Measurements from ENCODE around the gene XXYLT1. TPM values are rescaled to one million over a fixed set of nuclear protein-coding genes. Genes with fewer than 3 reads are reported as not detected.
A peak's percentile ranks its signal among the peaks of the same experiment; 100 is the strongest.

XXYLT1 gene
- total RNA-seq, 2 experiments from 2014 or later = 17.2 to 19.6 TPM

- no peaks in the 10 kb centered on the region for H4K20me1 ChIP-seq (ENCODE audit: insufficient read depth, low read length)
- CTCF ChIA-PET (ENCODE audit: unreplicated experiment) = no interaction called here
- no peaks in the 10 kb centered on the region for H3K79me2 ChIP-seq (ENCODE audit: insufficient read depth, low read depth, low read length)
- H2AFZ ChIP-seq (ENCODE audit: low read length) = no peak overlapping the region
- no peak overlapping the region for H3K27ac ChIP-seq (ENCODE audit: low read depth, low read length, poor library complexity, severe bottlenecking)
- no peaks in the 10 kb centered on the region for H3K9me2 ChIP-seq (ENCODE audit: insufficient read depth, low read length)
- no peaks in the 10 kb centered on the region for H3K9me3 ChIP-seq (ENCODE audit: low read length)
- no TSS peak for BruUV-seq (replicated peaks)
- H3K4me2 ChIP-seq (ENCODE audit: low read length) = no peak overlapping the region
- H3K4me3 ChIP-seq (ENCODE audit: low read depth, low read length, poor library complexity, severe bottlenecking) = no peak overlapping the region
- intact Hi-C loops (cut with micrococcal nuclease; ENCODE audit: unreplicated experiment) = no loop called here
- POLR2A ChIA-PET = interaction anchor here (1.0 kb wide), 1 partner anchor 47 kb away, joined by 5 read pairs; no protein-coding TSS in a partner anchor
- no peak for TF ChIP-seq EZH2phosphoT487 (IDR thresholded peaks at IDR 0.05; ENCODE audit: borderline replicate concordance, low read depth, low read length)
- TF ChIP-seq CTCF (conservative IDR thresholded peaks at IDR 0.05; ENCODE audit: low read length) = no peak
- peaks cover 31% of the 10 kb centered on the region for H3K4me1 ChIP-seq (ENCODE audit: insufficient read depth, low read length, poor library complexity, severe bottlenecking)
- H3K36me3 ChIP-seq (ENCODE audit: insufficient read depth, low read length) = no peaks in the 10 kb centered on the region
- no peak for DNase-seq (ENCODE audit: low spot score)
Observed at GRCh38 chr3:195096053-195096452, 174.9 kb downstream of the XXYLT1 start.

- intact Hi-C loops (cut with micrococcal nuclease; ENCODE audit: unreplicated experiment) = no loop called here
- H3K4me1 ChIP-seq (ENCODE audit: insufficient read depth, low read length, poor library complexity, severe bottlenecking) = peaks cover 27% of the 10 kb centered on the region
- no peak for TF ChIP-seq CTCF (conservative IDR thresholded peaks at IDR 0.05; ENCODE audit: low read length)
- no peak for TF ChIP-seq EZH2phosphoT487 (IDR thresholded peaks at IDR 0.05; ENCODE audit: borderline replicate concordance, low read depth, low read length)
- H3K36me3 ChIP-seq (ENCODE audit: insufficient read depth, low read length) = no peaks in the 10 kb centered on the region
- H3K9me3 ChIP-seq (ENCODE audit: low read length) = no peaks in the 10 kb centered on the region
- no peak overlapping the region for H3K27ac ChIP-seq (ENCODE audit: low read depth, low read length, poor library complexity, severe bottlenecking)
- H3K4me3 ChIP-seq (ENCODE audit: low read depth, low read length, poor library complexity, severe bottlenecking) = no peak overlapping the region
- CTCF ChIA-PET (ENCODE audit: unreplicated experiment) = no interaction called here
- no peaks in the 10 kb centered on the region for H3K9me2 ChIP-seq (ENCODE audit: insufficient read depth, low read length)
- H4K20me1 ChIP-seq (ENCODE audit: insufficient read depth, low read length) = no peaks in the 10 kb centered on the region
- POLR2A ChIA-PET = no interaction called here
- DNase-seq (ENCODE audit: low spot score) = no peak
- H3K79me2 ChIP-seq (ENCODE audit: insufficient read depth, low read depth, low read length) = no peaks in the 10 kb centered on the region
- H3K4me2 ChIP-seq (ENCODE audit: low read length) = no peak overlapping the region
- H2AFZ ChIP-seq (ENCODE audit: low read length) = no peak overlapping the region
- BruUV-seq (replicated peaks) = no TSS peak
Observed at GRCh38 chr3:195095704-195096036, 175.3 kb downstream of the XXYLT1 start.

- no TSS peak for BruUV-seq (replicated peaks)
- peak overlapping the region; percentile 38 for H3K4me2 ChIP-seq (ENCODE audit: low read length)
- POLR2A ChIA-PET = no interaction called here
- H3K79me2 ChIP-seq (ENCODE audit: insufficient read depth, low read depth, low read length) = no peaks in the 10 kb centered on the region
- H2AFZ ChIP-seq (ENCODE audit: low read length) = no peak overlapping the region
- peaks cover 27% of the 10 kb centered on the region for H3K4me1 ChIP-seq (ENCODE audit: insufficient read depth, low read length, poor library complexity, severe bottlenecking)
- H3K27ac ChIP-seq (ENCODE audit: low read depth, low read length, poor library complexity, severe bottlenecking) = no peak overlapping the region
- intact Hi-C loops (cut with micrococcal nuclease; ENCODE audit: unreplicated experiment) = no loop called here
- no peak overlapping the region for H3K4me3 ChIP-seq (ENCODE audit: low read depth, low read length, poor library complexity, severe bottlenecking)
- H3K9me2 ChIP-seq (ENCODE audit: insufficient read depth, low read length) = no peaks in the 10 kb centered on the region
- no peaks in the 10 kb centered on the region for H4K20me1 ChIP-seq (ENCODE audit: insufficient read depth, low read length)
- TF ChIP-seq EZH2phosphoT487 (IDR thresholded peaks at IDR 0.05; ENCODE audit: borderline replicate concordance, low read depth, low read length) (no peak), CTCF (conservative IDR thresholded peaks at IDR 0.05; ENCODE audit: low read length) (no peak)
- CTCF ChIA-PET (ENCODE audit: unreplicated experiment) = no interaction called here
- H3K9me3 ChIP-seq (ENCODE audit: low read length) = no peaks in the 10 kb centered on the region
- DNase-seq (ENCODE audit: low spot score) = peak; percentile 52
- H3K36me3 ChIP-seq (ENCODE audit: insufficient read depth, low read length) = no peaks in the 10 kb centered on the region
Observed at GRCh38 chr3:195095035-195095703, 175.8 kb downstream of the XXYLT1 start.

All from OCI-LY7 (cell line).